Endothelial cell of umbilical vein (primary cell): ENCODE data around the gene NDUFAF2. TPM values are rescaled to one million over a fixed set of nuclear protein-coding genes. Genes with fewer than 3 reads are reported as not detected.

ENCODE experiments used
- BruUV-seq: library from RNA; stranded (reverse); fragments of 400-500 nt; replicated peaks from 2 replicates; lab custom pipeline; 2021; lab: Mats Ljungman, UMichigan
- CTCF ChIA-PET: fragments of 300-600, 350-600 bp; sonication (Branson Sonifier 250); formaldehyde crosslinking; loops from one replicate; lab custom pipeline; 2021; ENCODE audit warnings: antibody characterized with exemption, inconsistent platforms; lab: Charles Lee
- POLR2A ChIA-PET: fragments of 300-600, 350-600 bp; sonication (Branson Sonifier 250); formaldehyde crosslinking; loops from one replicate; lab custom pipeline; 2021; ENCODE audit warnings: antibody characterized with exemption, inconsistent platforms; lab: Charles Lee
- DNase-seq: peaks from one replicate; pipeline ENCODE4 v3.0.0-alpha.2; 2011; ENCODE audit warnings: low read depth, low spot score
- FAIRE-seq: peaks from 2 replicates; lab custom pipeline; 2011; peaks lifted over from hg19 to GRCh38; lab: Jason Lieb, UNC
- H2AFZ ChIP-seq: 2 replicates; pipeline ENCODE4 v1.6.0; 2012; ENCODE audit warnings: low read depth, low read length, control low read depth, inconsistent platforms
- H3K27ac ChIP-seq: 2 replicates; pipeline ENCODE4 v1.5.1; 2011; ENCODE audit warnings: low read depth, mild to moderate bottlenecking, control low read depth, low read length, moderate library complexity; ENCODE audit not compliant: insufficient read depth
- H3K27me3 ChIP-seq, 2 experiments: 2 replicates each; pipeline versions ENCODE4 v1.6.0 to v1.6.1; 2011; ENCODE audit warnings: low read length in 2 of 2, mixed read lengths in 1 of 2; ENCODE audit not compliant: control insufficient read depth in 2 of 2, insufficient read depth in 2 of 2
- H3K36me3 ChIP-seq, 2 experiments: 2 replicates in 1 of 2; 3 replicates in 1 of 2; pipeline ENCODE4 v1.5.1; 2011; ENCODE audit warnings: low read length in 2 of 2, mild to moderate bottlenecking in 1 of 2, moderate library complexity in 1 of 2; ENCODE audit not compliant: control insufficient read depth in 2 of 2, insufficient read depth in 2 of 2; ENCODE audit errors: extremely low read depth in 1 of 2
- H3K4me1 ChIP-seq: 3 replicates; pipeline ENCODE4 v1.5.1; 2011; ENCODE audit warnings: mild to moderate bottlenecking, low read length; ENCODE audit not compliant: control insufficient read depth, insufficient read depth; ENCODE audit errors: extremely low read depth
- H3K4me2 ChIP-seq: 2 replicates; pipeline ENCODE4 v1.6.1; 2011; ENCODE audit warnings: low read length, control low read depth, mixed read lengths; ENCODE audit not compliant: insufficient read depth
- H3K4me3 ChIP-seq, 3 experiments: fragments of 200-600 bp in 1 of 3; sonication (generic), shearing (Covaris generic) in 1 of 3; replicated peaks in 1 of 3; 2 replicates each; pipeline ENCODE4 v1.5.1; 2011 to 2016; ENCODE audit warnings: control low read depth in 3 of 3, low read length in 3 of 3, mild to moderate bottlenecking in 2 of 3, inconsistent platforms in 1 of 3, low read depth in 1 of 3, moderate library complexity in 1 of 3; ENCODE audit not compliant: insufficient read depth in 1 of 3
- H3K79me2 ChIP-seq: 2 replicates; pipeline ENCODE4 v1.6.0; 2012; ENCODE audit warnings: low read length, inconsistent platforms; ENCODE audit not compliant: control insufficient read depth, insufficient read depth
- H3K9ac ChIP-seq: replicated peaks from 2 replicates; pipeline ENCODE3; 2011; ENCODE audit warnings: low read length, control low read depth; ENCODE audit not compliant: insufficient read depth; ENCODE audit errors: extremely low read depth
- H3K9me1 ChIP-seq: replicated peaks from 3 replicates; pipeline ENCODE4 v1.6.0; 2011; ENCODE audit warnings: mild to moderate bottlenecking, low read length; ENCODE audit not compliant: control insufficient read depth, insufficient read depth; ENCODE audit errors: extremely low read depth
- H3K9me3 ChIP-seq: replicated peaks from 2 replicates; pipeline ENCODE4 v1.5.1; 2012; ENCODE audit warnings: low read length, inconsistent platforms; ENCODE audit not compliant: control insufficient read depth, insufficient read depth
- H4K20me1 ChIP-seq: replicated peaks from 2 replicates; pipeline ENCODE3; 2011; ENCODE audit warnings: mild to moderate bottlenecking, low read length; ENCODE audit not compliant: control insufficient read depth, insufficient read depth; ENCODE audit errors: extremely low read depth
- CTCF ChIP-seq, 2 donors: IDR thresholded peaks; 1 replicate in 1 of 2; 2 replicates in 1 of 2; pipeline ENCODE4 v1.5.1; 2011; ENCODE audit warnings: low read length in 2 of 2, mild to moderate bottlenecking in 2 of 2, moderate library complexity in 2 of 2, control low read depth in 1 of 2, inconsistent platforms in 1 of 2, low read depth in 1 of 2; ENCODE audit not compliant: insufficient read depth in 1 of 2; ENCODE audit errors: extremely low read depth in 1 of 2
- FOS ChIP-seq: IDR thresholded peaks from 2 replicates; pipeline ENCODE4 v1.6.1; 2011; ENCODE audit warnings: mild to moderate bottlenecking, low read length, moderate library complexity, borderline replicate concordance; ENCODE audit not compliant: insufficient read depth
- GATA2 ChIP-seq: IDR thresholded peaks from 2 replicates; pipeline ENCODE4 v1.7.0; 2011; ENCODE audit warnings: low read depth, mild to moderate bottlenecking, moderate library complexity, mixed read lengths, low read length; ENCODE audit not compliant: insufficient read length, insufficient read depth
- JUN ChIP-seq: IDR thresholded peaks from 2 replicates; pipeline ENCODE4 v1.6.1; 2011; ENCODE audit warnings: borderline replicate concordance, low read depth; ENCODE audit not compliant: insufficient read length, insufficient read depth
- MAX ChIP-seq: IDR thresholded peaks from 2 replicates; pipeline ENCODE4 v1.6.1; 2011; ENCODE audit not compliant: insufficient read depth, insufficient read length
- POLR2AphosphoS5 ChIP-seq: IDR thresholded peaks from 2 replicates; pipeline ENCODE4 v1.6.1; 2012; ENCODE audit warnings: low read depth, mild to moderate bottlenecking, control low read depth, low read length, moderate library complexity; ENCODE audit not compliant: insufficient read depth
- dilution Hi-C: fragments of 300-500 bp; cut with MboI; formaldehyde crosslinking; loops from one replicate; pipeline ENCODE4 v1.15.0; 2019; ENCODE audit warnings: low sequenced_read_pairs; ENCODE audit not compliant: extremely low pct_ligation_motif_present
- intact Hi-C: fragments of 100-400 bp; cut with micrococcal nuclease; formaldehyde crosslinking; loops from one replicate; pipeline ENCODE4 v1.10.0; 2022
- polyA plus RNA-seq, 4 experiments: library from polyadenylated mRNA; depleted of rRNA in 3 of 4; stranded (reverse) in 3 of 4; unstranded in 1 of 4; fragments of >200 nt; gene quantifications; 2 replicates each; pipeline versions ENCODE4 v1.2.1 to v1.2.3, GENCODE V29; 2011 to 2012; ENCODE audit warnings: missing spikeins in 1 of 4
- total RNA-seq: library from RNA; stranded (reverse); gene quantifications from 2 replicates; pipeline ENCODE4 v1.2.3, GENCODE V29; 2021

NDUFAF2 gene
- total and polyA plus RNA-seq, 2 donors (not counting 3 experiments of a cell fraction or from before 2014, with no cell fraction given) = 10.7 to 39.9 TPM

GRCh38 chr5:61026004-61026403 lies 81.0 kb downstream of the NDUFAF2 start:
- no peaks in the 10 kb centered on the region for H3K36me3 ChIP-seq
- no peak overlapping the region for H3K4me2 ChIP-seq
- FAIRE-seq (no peak), DNase-seq (no peak)
- BruUV-seq = no TSS peak
- peaks cover 3% of the 10 kb centered on the region for H3K79me2 ChIP-seq
- intact Hi-C loops (no loop called here), dilution Hi-C loops (no loop called here)
- no peak overlapping the region for H2AFZ ChIP-seq
- H4K20me1 ChIP-seq = no peaks in the 10 kb centered on the region
- peaks cover 3% of the 10 kb centered on the region for H3K9me1 ChIP-seq
- H3K27ac ChIP-seq = no peak overlapping the region
- TF ChIP-seq MAX (no peak), POLR2AphosphoS5 (no peak), GATA2 (no peak), FOS (no peak)
- H3K4me3 ChIP-seq = no peak overlapping the region
- no peaks in the 10 kb centered on the region for H3K27me3 ChIP-seq
- H3K9ac ChIP-seq = no peak overlapping the region
- no peaks in the 10 kb centered on the region for H3K4me1 ChIP-seq
- ChIA-PET CTCF (no interaction called here), POLR2A (no interaction called here)
- H3K9me3 ChIP-seq = no peaks in the 10 kb centered on the region

- Histone ChIP-seq H3K9ac (no peak overlapping the region), H2AFZ (no peak overlapping the region), H3K27me3 (no peaks in the 10 kb centered on the region), H3K4me2 (no peak overlapping the region), H3K9me1 (peaks cover 3% of the 10 kb centered on the region), H3K9me3 (no peaks in the 10 kb centered on the region), H4K20me1 (no peaks in the 10 kb centered on the region), H3K4me1 (no peaks in the 10 kb centered on the region), H3K4me3 (no peak overlapping the region), H3K79me2 (peaks cover 2% of the 10 kb centered on the region), H3K27ac (no peak overlapping the region), H3K36me3 (no peaks in the 10 kb centered on the region)
- ChIA-PET CTCF (no interaction called here), POLR2A (no interaction called here)
- dilution Hi-C loops = no loop called here
- BruUV-seq = no TSS peak
- intact Hi-C loops = no loop called here
- no peak for TF ChIP-seq CTCF (IDR thresholded peaks at IDR 0.05; ENCODE audit: extremely low read depth in 1 of 2, insufficient read depth in 1 of 2, low read depth in 1 of 2, low read length in 2 of 2)
- no peak for TF ChIP-seq GATA2
- TF ChIP-seq MAX = no peak
- TF ChIP-seq JUN = no peak
- FAIRE-seq (no peak), DNase-seq (no peak)
These were observed 83.4 kb downstream of the NDUFAF2 start for GRCh38 chr5:61028382-61028781.
